IMR-90 (cell line): ENCODE results near the gene SASH1. TPM values are rescaled to one million over a fixed set of nuclear protein-coding genes. Genes with fewer than 3 reads are reported as not detected.
A peak's percentile ranks its signal among the peaks of the same experiment; 100 is the strongest.

ENCODE experiments used
- ATAC-seq: fragments of 200-7000 bp; cut with Tn5 transposase; 2 replicates; pipeline ENCODE4 v1.9.1; 2020; ENCODE audit warnings: low read depth, mild to moderate bottlenecking, moderate library complexity
- BruUV-seq: library from RNA; stranded (reverse); fragments of 400-500 nt; replicated peaks from 2 replicates; lab custom pipeline; 2021; lab: Mats Ljungman, UMichigan
- CTCF ChIA-PET: fragments of 300-600 bp; formaldehyde crosslinking; extraction: SDS; loops from one replicate; lab custom pipeline; 2021; ENCODE audit warnings: antibody characterized with exemption; lab: Yijun Ruan, JAX
- POLR2A ChIA-PET: fragments of 300-600 bp; sonication (Branson Sonifier 250); formaldehyde crosslinking; loops from one replicate; lab custom pipeline; 2022; ENCODE audit warnings: antibody characterized with exemption; ENCODE audit not compliant: unreplicated experiment; lab: Charles Lee
- DNase-seq: peaks from one replicate; pipeline ENCODE4 v3.0.0; 2013
- H2AFZ ChIP-seq: replicated peaks from 2 replicates; pipeline ENCODE3; 2013; ENCODE audit warnings: low read length, mild to moderate bottlenecking; ENCODE audit not compliant: poor library complexity
- H2AK5ac ChIP-seq: 2 replicates; pipeline ENCODE4 v1.6.1; 2013; ENCODE audit warnings: low read depth, low read length, inconsistent platforms
- H2AK9ac ChIP-seq: replicated peaks from 2 replicates; pipeline ENCODE3; 2013; ENCODE audit warnings: mild to moderate bottlenecking, low read depth, low read length, moderate library complexity; ENCODE audit not compliant: poor library complexity
- H2BK120ac ChIP-seq: 2 replicates; pipeline ENCODE4 v1.6.1; 2013; ENCODE audit warnings: low read depth, low read length, inconsistent platforms
- H2BK15ac ChIP-seq: 3 replicates; pipeline ENCODE4 v1.6.1; 2013; ENCODE audit warnings: low read depth, low read length, inconsistent platforms
- H2BK20ac ChIP-seq: 2 replicates; pipeline ENCODE4 v1.6.1; 2013; ENCODE audit warnings: low read depth, mild to moderate bottlenecking, inconsistent platforms, low read length, moderate library complexity
- H2BK5ac ChIP-seq: 2 replicates; pipeline ENCODE4 v1.6.1; 2013; ENCODE audit warnings: mild to moderate bottlenecking, low read depth, low read length, inconsistent platforms; ENCODE audit not compliant: poor library complexity, severe bottlenecking
- H3K14ac ChIP-seq: replicated peaks from 2 replicates; pipeline ENCODE4 v1.6.1; 2013; ENCODE audit warnings: low read depth, low read length, inconsistent platforms
- H3K18ac ChIP-seq: 2 replicates; pipeline ENCODE4 v1.6.1; 2013; ENCODE audit warnings: low read depth, low read length, control low read depth
- H3K23ac ChIP-seq: 2 replicates; pipeline ENCODE4 v1.6.1; 2013; ENCODE audit warnings: low read depth, low read length, inconsistent platforms
- H3K27ac ChIP-seq: 2 replicates; pipeline ENCODE4 v1.5.1; 2013; ENCODE audit warnings: mild to moderate bottlenecking, control low read depth, low read length; ENCODE audit not compliant: insufficient read depth
- H3K27me3 ChIP-seq: 2 replicates; pipeline ENCODE4 v1.6.1; 2013; ENCODE audit warnings: low read length; ENCODE audit not compliant: control insufficient read depth, insufficient read depth
- H3K36me3 ChIP-seq: 2 replicates; pipeline ENCODE4 v1.6.1; 2013; ENCODE audit warnings: low read length, mixed read lengths; ENCODE audit not compliant: control insufficient read depth, insufficient read depth
- H3K4ac ChIP-seq: 2 replicates; pipeline ENCODE4 v1.6.1; 2013; ENCODE audit warnings: low read depth, low read length, inconsistent platforms
- H3K4me1 ChIP-seq: 2 replicates; pipeline ENCODE4 v1.6.1; 2013; ENCODE audit warnings: low read length, mixed read lengths; ENCODE audit not compliant: control insufficient read depth, insufficient read depth
- H3K4me2 ChIP-seq: 2 replicates; pipeline ENCODE4 v1.6.1; 2013; ENCODE audit warnings: low read depth, mild to moderate bottlenecking, control low read depth, low read length, moderate library complexity
- H3K4me3 ChIP-seq: 2 replicates; pipeline ENCODE4 v1.5.1; 2013; ENCODE audit warnings: low read depth, mild to moderate bottlenecking, control low read depth, low read length, moderate library complexity; ENCODE audit not compliant: insufficient read depth
- H3K56ac ChIP-seq: 2 replicates; pipeline ENCODE4 v1.6.1; 2013; ENCODE audit warnings: low read length, inconsistent platforms; ENCODE audit not compliant: insufficient read depth; ENCODE audit errors: extremely low read depth
- H3K79me1 ChIP-seq, 2 experiments: 2 replicates each; pipeline ENCODE4 v1.6.1; 2013; ENCODE audit warnings: low read length in 2 of 2, inconsistent platforms in 1 of 2, low read depth in 1 of 2
- H3K9ac ChIP-seq: 2 replicates; pipeline ENCODE4 v1.6.1; 2013; ENCODE audit warnings: low read depth, low read length, control low read depth
- H3K9me1 ChIP-seq: 2 replicates; pipeline ENCODE4 v1.6.1; 2013; ENCODE audit warnings: low read length, inconsistent platforms; ENCODE audit not compliant: insufficient read depth
- H3K9me3 ChIP-seq: 2 replicates; pipeline ENCODE4 v1.6.1; 2013; ENCODE audit warnings: low read length; ENCODE audit not compliant: control insufficient read depth, insufficient read depth
- H4K20me1 ChIP-seq: 2 replicates; pipeline ENCODE4 v1.6.1; 2013; ENCODE audit warnings: low read length, inconsistent platforms; ENCODE audit not compliant: insufficient read depth
- H4K5ac ChIP-seq: 2 replicates; pipeline ENCODE4 v1.6.1; 2013; ENCODE audit warnings: mild to moderate bottlenecking, low read depth, low read length, control low read depth
- H4K8ac ChIP-seq, 2 experiments: 2 replicates each; pipeline ENCODE4 v1.6.1; 2013; ENCODE audit warnings: low read depth in 2 of 2, low read length in 2 of 2, control low read depth in 1 of 2, inconsistent platforms in 1 of 2
- H4K91ac ChIP-seq: 2 replicates; pipeline ENCODE4 v1.6.1; 2013; ENCODE audit warnings: low read depth, low read length, inconsistent platforms; ENCODE audit not compliant: insufficient read depth
- BHLHE40 ChIP-seq: fragments of 150-350 bp; IDR thresholded peaks from 2 replicates; pipeline ENCODE4 v1.6.1; 2016; ENCODE audit warnings: mild to moderate bottlenecking, low read depth, low read length
- CEBPB ChIP-seq: IDR thresholded peaks from 2 replicates; pipeline ENCODE4 v1.6.1; 2012; ENCODE audit warnings: low read depth, low read length, improper control_type of control experiment
- CHD1 ChIP-seq: IDR thresholded peaks from 2 replicates; pipeline ENCODE4 v1.6.1; 2012; ENCODE audit warnings: low read depth, low read length, improper control_type of control experiment
- FOS ChIP-seq: fragments of 150-350 bp; IDR thresholded peaks from 2 replicates; pipeline ENCODE4 v1.6.1; 2016; ENCODE audit warnings: low read depth, low read length
- MAFK ChIP-seq: IDR thresholded peaks from 2 replicates; pipeline ENCODE4 v1.6.1; 2012; ENCODE audit warnings: low read depth, low read length, improper control_type of control experiment
- MAZ ChIP-seq: IDR thresholded peaks from 2 replicates; pipeline ENCODE4 v1.6.1; 2012; ENCODE audit warnings: low read depth, mild to moderate bottlenecking, low read length, improper control_type of control experiment, moderate library complexity, borderline replicate concordance
- MXI1 ChIP-seq: IDR thresholded peaks from 2 replicates; pipeline ENCODE4 v1.6.1; 2012; ENCODE audit warnings: low read depth, mild to moderate bottlenecking, low read length, moderate library complexity, borderline replicate concordance
- POLR2A ChIP-seq: IDR thresholded peaks from 2 replicates; pipeline ENCODE4 v1.6.1; 2012; ENCODE audit warnings: mild to moderate bottlenecking, low read depth, low read length
- RCOR1 ChIP-seq: IDR thresholded peaks from 2 replicates; pipeline ENCODE4 v1.6.1; 2012; ENCODE audit warnings: mild to moderate bottlenecking, low read length, improper control_type of control experiment; ENCODE audit not compliant: insufficient replicate concordance
- RFX5 ChIP-seq: IDR thresholded peaks from 2 replicates; pipeline ENCODE4 v1.8.0; 2012; ENCODE audit warnings: low read depth, mild to moderate bottlenecking, low read length, moderate library complexity
- SMC3 ChIP-seq: fragments of 150-350 bp; IDR thresholded peaks from 2 replicates; pipeline ENCODE4 v1.6.1; 2016; ENCODE audit warnings: low read depth, mild to moderate bottlenecking, antibody characterized with exemption, low read length, moderate library complexity
- WGBS, 2 experiments: methylation state at CpG; one replicate each; pipeline versions ENCODE4 v1.1.5 to v1.1.7; 2013; ENCODE audit warnings: missing lambda C conversion rate in 2 of 2; ENCODE audit not compliant: insufficient read length in 1 of 2; ENCODE audit errors: extremely low coverage in 2 of 2; 5-methylcytosine and 5-hydroxymethylcytosine counted together
- dilution Hi-C: fragments of 300-500 bp; cut with HindIII; formaldehyde crosslinking; loops from one replicate; pipeline ENCODE4 v1.14.3; 2018; ENCODE audit warnings: low sequenced_read_pairs; ENCODE audit not compliant: unreplicated experiment
- in situ Hi-C: fragments of 300-500 bp; cut with MboI; formaldehyde crosslinking; loops from 3 replicates; pipeline ENCODE4 v1.14.3; 2019; ENCODE audit warnings: low sequenced_read_pairs, inconsistent platforms, mixed read lengths
- intact Hi-C: fragments of 100-400 bp; cut with micrococcal nuclease; formaldehyde crosslinking; loops from 2 replicates; pipeline ENCODE4 v1.10.0; 2022
- polyA plus RNA-seq, 3 experiments: library from polyadenylated mRNA; depleted of rRNA; stranded (reverse); fragments of >200 nt; gene quantifications; 2 replicates each; pipeline ENCODE4 v1.2.3, GENCODE V29; 2012; ENCODE audit warnings: low replicate concordance in 1 of 3
- total RNA-seq: library from RNA; depleted of rRNA; stranded (reverse); fragments of >200 nt; gene quantifications from 2 replicates; pipeline ENCODE4 v1.2.3, GENCODE V29; 2012
- TF ChIP-seq, protein P1 (sequence below): fragments of 150-350 bp; IDR thresholded peaks from 2 replicates; pipeline ENCODE4 v1.6.1; 2017; ENCODE audit warnings: mild to moderate bottlenecking, antibody characterized with exemption, low read length, low read depth
- TF ChIP-seq, protein P2 (sequence below): fragments of 150-350 bp; IDR thresholded peaks from 2 replicates; pipeline ENCODE4 v1.6.1; 2016; ENCODE audit warnings: low read depth, mild to moderate bottlenecking, low read length, moderate library complexity, borderline replicate concordance
- TF ChIP-seq, protein P3 (sequence below): conservative IDR thresholded peaks from 2 replicates; pipeline ENCODE4 v1.5.1; 2012; ENCODE audit warnings: mild to moderate bottlenecking, low read depth, low read length, improper control_type of control experiment

Gene SASH1
- total and polyA plus RNA-seq, 2 of the 4 experiments (the other 2 are of a cell fraction): 11.6 to 16.5 TPM

DNA sequence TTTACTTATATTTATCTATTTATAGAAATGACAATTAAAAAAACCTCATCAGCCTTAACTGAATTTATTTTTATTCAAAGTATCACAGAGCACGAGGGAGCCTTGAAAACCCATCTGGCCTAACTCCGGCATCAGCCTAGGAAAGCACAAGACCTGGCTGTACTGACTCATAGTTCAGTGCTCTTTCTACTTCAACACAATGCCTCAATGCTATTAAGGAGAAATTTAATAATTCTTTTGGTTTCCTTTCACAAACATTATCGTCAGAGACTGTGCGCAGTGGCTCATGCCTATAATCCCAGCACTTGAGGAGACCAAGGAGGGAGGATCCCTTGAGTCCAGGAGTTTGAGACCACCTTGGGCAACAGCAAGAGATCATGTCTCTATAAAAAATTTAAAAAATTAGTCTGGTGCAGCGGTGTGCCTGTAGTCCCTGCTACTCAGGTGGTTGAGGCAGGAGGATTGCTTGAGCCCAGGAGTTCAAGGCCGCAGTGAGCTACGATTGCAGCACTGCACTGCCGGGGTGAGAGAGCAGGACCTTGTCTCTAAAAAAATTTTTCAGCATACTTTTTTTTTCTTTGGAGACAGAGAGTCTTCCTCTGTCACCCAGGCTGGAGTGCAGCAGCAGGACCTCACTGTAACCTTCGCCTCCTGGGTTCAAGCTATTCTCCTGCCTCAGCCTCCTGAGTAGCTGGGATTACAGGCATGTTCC is 1.9 kb upstream of the SASH1 start:
- Histone ChIP-seq H3K9me1 (no peaks in the 10 kb centered on the region), H4K5ac (no peak overlapping the region), H3K27ac (no peak overlapping the region), H3K14ac (no peak overlapping the region), H2BK20ac (no peak overlapping the region), H3K4ac (no peak overlapping the region; the same call in 1 of the 2 replicates), H3K18ac (no peak overlapping the region), H3K4me1 (peaks cover 4% of the 10 kb centered on the region; the same call in 1 of the 2 replicates), H3K9me3 (no peaks in the 10 kb centered on the region), H3K23ac (0 out of 2 replicates have a peak overlapping the region, but pooled peaks have one; percentile 41), H3K36me3 (no peaks in the 10 kb centered on the region), H2BK5ac (no peak overlapping the region), H2BK15ac (peak overlapping the region; percentile 67; the same call in 2 of the 3 replicates), H4K20me1 (no peaks in the 10 kb centered on the region), H2AK5ac (peak overlapping the region; percentile 81; the same call in 1 of the 2 replicates), H4K8ac (no peak overlapping the region; a peak in 1 of 4 replicates), H3K27me3 (no peaks in the 10 kb centered on the region), H3K9ac (no peak overlapping the region), H3K4me2 (no peak overlapping the region), H3K4me3 (no peak overlapping the region), H4K91ac (no peak overlapping the region), H3K79me1 (peaks cover 15 to 45% of the 10 kb centered on the region in 2 experiments; a peak in 3 of 4 replicates), H2BK120ac (peak overlapping the region; percentile 56; the same call in 1 of the 2 replicates), H2AK9ac (no peak overlapping the region), H2AFZ (no peak overlapping the region), H3K56ac (no peak overlapping the region; the same call in 1 of the 2 replicates)
- intact Hi-C loops (loop anchor here (5.0 kb wide), 2 partner anchors 68 to 163 kb away; no protein-coding TSS in a partner anchor), dilution Hi-C loops (no loop called here), in situ Hi-C loops (no loop called here)
- ChIA-PET CTCF (no interaction called here), POLR2A (interaction anchor here (0.5 kb wide), 1 partner anchor 73 kb away, joined by 4 read pairs; no protein-coding TSS in a partner anchor)
- ATAC-seq (no peak), DNase-seq (no peak)
- BruUV-seq: no TSS peak
- 100% methylated on average over 3 of the region's 9 CpGs; no CpG with 5 or more reads in 1 of the 2 experiments for WGBS, 2 experiments
- TF ChIP-seq, protein P1, sequence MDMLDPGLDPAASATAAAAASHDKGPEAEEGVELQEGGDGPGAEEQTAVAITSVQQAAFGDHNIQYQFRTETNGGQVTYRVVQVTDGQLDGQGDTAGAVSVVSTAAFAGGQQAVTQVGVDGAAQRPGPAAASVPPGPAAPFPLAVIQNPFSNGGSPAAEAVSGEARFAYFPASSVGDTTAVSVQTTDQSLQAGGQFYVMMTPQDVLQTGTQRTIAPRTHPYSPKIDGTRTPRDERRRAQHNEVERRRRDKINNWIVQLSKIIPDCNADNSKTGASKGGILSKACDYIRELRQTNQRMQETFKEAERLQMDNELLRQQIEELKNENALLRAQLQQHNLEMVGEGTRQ: no peak
- TF ChIP-seq, protein P2, sequence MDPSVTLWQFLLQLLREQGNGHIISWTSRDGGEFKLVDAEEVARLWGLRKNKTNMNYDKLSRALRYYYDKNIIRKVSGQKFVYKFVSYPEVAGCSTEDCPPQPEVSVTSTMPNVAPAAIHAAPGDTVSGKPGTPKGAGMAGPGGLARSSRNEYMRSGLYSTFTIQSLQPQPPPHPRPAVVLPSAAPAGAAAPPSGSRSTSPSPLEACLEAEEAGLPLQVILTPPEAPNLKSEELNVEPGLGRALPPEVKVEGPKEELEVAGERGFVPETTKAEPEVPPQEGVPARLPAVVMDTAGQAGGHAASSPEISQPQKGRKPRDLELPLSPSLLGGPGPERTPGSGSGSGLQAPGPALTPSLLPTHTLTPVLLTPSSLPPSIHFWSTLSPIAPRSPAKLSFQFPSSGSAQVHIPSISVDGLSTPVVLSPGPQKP: no peak
- TF ChIP-seq CHD1 (no peak), FOS (no peak), MAZ (no peak), BHLHE40 (no peak), MAFK (no peak), RCOR1 (no peak), MXI1 (no peak), CEBPB (no peak), RFX5 (no peak), SMC3 (no peak), POLR2A (no peak)
- TF ChIP-seq, protein P3, sequence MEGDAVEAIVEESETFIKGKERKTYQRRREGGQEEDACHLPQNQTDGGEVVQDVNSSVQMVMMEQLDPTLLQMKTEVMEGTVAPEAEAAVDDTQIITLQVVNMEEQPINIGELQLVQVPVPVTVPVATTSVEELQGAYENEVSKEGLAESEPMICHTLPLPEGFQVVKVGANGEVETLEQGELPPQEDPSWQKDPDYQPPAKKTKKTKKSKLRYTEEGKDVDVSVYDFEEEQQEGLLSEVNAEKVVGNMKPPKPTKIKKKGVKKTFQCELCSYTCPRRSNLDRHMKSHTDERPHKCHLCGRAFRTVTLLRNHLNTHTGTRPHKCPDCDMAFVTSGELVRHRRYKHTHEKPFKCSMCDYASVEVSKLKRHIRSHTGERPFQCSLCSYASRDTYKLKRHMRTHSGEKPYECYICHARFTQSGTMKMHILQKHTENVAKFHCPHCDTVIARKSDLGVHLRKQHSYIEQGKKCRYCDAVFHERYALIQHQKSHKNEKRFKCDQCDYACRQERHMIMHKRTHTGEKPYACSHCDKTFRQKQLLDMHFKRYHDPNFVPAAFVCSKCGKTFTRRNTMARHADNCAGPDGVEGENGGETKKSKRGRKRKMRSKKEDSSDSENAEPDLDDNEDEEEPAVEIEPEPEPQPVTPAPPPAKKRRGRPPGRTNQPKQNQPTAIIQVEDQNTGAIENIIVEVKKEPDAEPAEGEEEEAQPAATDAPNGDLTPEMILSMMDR: no peak
